Endothelial cell of umbilical vein (primary cell): ENCODE data around the gene SLC5A1. TPM values are rescaled to one million over a fixed set of nuclear protein-coding genes. Genes with fewer than 3 reads are reported as not detected.

ENCODE experiments used
- BruUV-seq: library from RNA; stranded (reverse); fragments of 400-500 nt; replicated peaks from 2 replicates; lab custom pipeline; 2021; lab: Mats Ljungman, UMichigan
- CTCF ChIA-PET: fragments of 300-600, 350-600 bp; sonication (Branson Sonifier 250); formaldehyde crosslinking; loops from one replicate; lab custom pipeline; 2021; ENCODE audit warnings: antibody characterized with exemption, inconsistent platforms; lab: Charles Lee
- POLR2A ChIA-PET: fragments of 300-600, 350-600 bp; sonication (Branson Sonifier 250); formaldehyde crosslinking; loops from one replicate; lab custom pipeline; 2021; ENCODE audit warnings: antibody characterized with exemption, inconsistent platforms; lab: Charles Lee
- DNase-seq: peaks from one replicate; pipeline ENCODE4 v3.0.0-alpha.2; 2011; ENCODE audit warnings: low read depth, low spot score
- FAIRE-seq: peaks from 2 replicates; lab custom pipeline; 2011; peaks lifted over from hg19 to GRCh38; lab: Jason Lieb, UNC
- H2AFZ ChIP-seq: 2 replicates; pipeline ENCODE4 v1.6.0; 2012; ENCODE audit warnings: low read depth, low read length, control low read depth, inconsistent platforms
- H3K27ac ChIP-seq: 2 replicates; pipeline ENCODE4 v1.5.1; 2011; ENCODE audit warnings: low read depth, mild to moderate bottlenecking, control low read depth, low read length, moderate library complexity; ENCODE audit not compliant: insufficient read depth
- H3K27me3 ChIP-seq, 2 experiments: 2 replicates each; pipeline versions ENCODE4 v1.6.0 to v1.6.1; 2011; ENCODE audit warnings: low read length in 2 of 2, mixed read lengths in 1 of 2; ENCODE audit not compliant: control insufficient read depth in 2 of 2, insufficient read depth in 2 of 2
- H3K36me3 ChIP-seq, 2 experiments: 2 replicates in 1 of 2; 3 replicates in 1 of 2; pipeline ENCODE4 v1.5.1; 2011; ENCODE audit warnings: low read length in 2 of 2, mild to moderate bottlenecking in 1 of 2, moderate library complexity in 1 of 2; ENCODE audit not compliant: control insufficient read depth in 2 of 2, insufficient read depth in 2 of 2; ENCODE audit errors: extremely low read depth in 1 of 2
- H3K4me1 ChIP-seq: 3 replicates; pipeline ENCODE4 v1.5.1; 2011; ENCODE audit warnings: mild to moderate bottlenecking, low read length; ENCODE audit not compliant: control insufficient read depth, insufficient read depth; ENCODE audit errors: extremely low read depth
- H3K4me2 ChIP-seq: 2 replicates; pipeline ENCODE4 v1.6.1; 2011; ENCODE audit warnings: low read length, control low read depth, mixed read lengths; ENCODE audit not compliant: insufficient read depth
- H3K4me3 ChIP-seq, 3 experiments: fragments of 200-600 bp in 1 of 3; sonication (generic), shearing (Covaris generic) in 1 of 3; replicated peaks in 1 of 3; 2 replicates each; pipeline ENCODE4 v1.5.1; 2011 to 2016; ENCODE audit warnings: control low read depth in 3 of 3, low read length in 3 of 3, mild to moderate bottlenecking in 2 of 3, inconsistent platforms in 1 of 3, low read depth in 1 of 3, moderate library complexity in 1 of 3; ENCODE audit not compliant: insufficient read depth in 1 of 3
- H3K79me2 ChIP-seq: 2 replicates; pipeline ENCODE4 v1.6.0; 2012; ENCODE audit warnings: low read length, inconsistent platforms; ENCODE audit not compliant: control insufficient read depth, insufficient read depth
- H3K9ac ChIP-seq: replicated peaks from 2 replicates; pipeline ENCODE3; 2011; ENCODE audit warnings: low read length, control low read depth; ENCODE audit not compliant: insufficient read depth; ENCODE audit errors: extremely low read depth
- H3K9me1 ChIP-seq: replicated peaks from 3 replicates; pipeline ENCODE4 v1.6.0; 2011; ENCODE audit warnings: mild to moderate bottlenecking, low read length; ENCODE audit not compliant: control insufficient read depth, insufficient read depth; ENCODE audit errors: extremely low read depth
- H3K9me3 ChIP-seq: replicated peaks from 2 replicates; pipeline ENCODE4 v1.5.1; 2012; ENCODE audit warnings: low read length, inconsistent platforms; ENCODE audit not compliant: control insufficient read depth, insufficient read depth
- H4K20me1 ChIP-seq: replicated peaks from 2 replicates; pipeline ENCODE3; 2011; ENCODE audit warnings: mild to moderate bottlenecking, low read length; ENCODE audit not compliant: control insufficient read depth, insufficient read depth; ENCODE audit errors: extremely low read depth
- EZH2 ChIP-seq: IDR thresholded peaks from 2 replicates; pipeline ENCODE4 v1.6.1; 2012; ENCODE audit warnings: borderline replicate concordance, low read depth, mild to moderate bottlenecking, moderate library complexity, low read length, inconsistent platforms; ENCODE audit not compliant: severe bottlenecking
- FOS ChIP-seq: IDR thresholded peaks from 2 replicates; pipeline ENCODE4 v1.6.1; 2011; ENCODE audit warnings: mild to moderate bottlenecking, low read length, moderate library complexity, borderline replicate concordance; ENCODE audit not compliant: insufficient read depth
- GATA2 ChIP-seq: IDR thresholded peaks from 2 replicates; pipeline ENCODE4 v1.7.0; 2011; ENCODE audit warnings: low read depth, mild to moderate bottlenecking, moderate library complexity, mixed read lengths, low read length; ENCODE audit not compliant: insufficient read length, insufficient read depth
- JUN ChIP-seq: IDR thresholded peaks from 2 replicates; pipeline ENCODE4 v1.6.1; 2011; ENCODE audit warnings: borderline replicate concordance, low read depth; ENCODE audit not compliant: insufficient read length, insufficient read depth
- MYC ChIP-seq: IDR thresholded peaks from one replicate; pipeline ENCODE4 v1.6.1; 2011; ENCODE audit warnings: mild to moderate bottlenecking, low read depth, low read length
- POLR2A ChIP-seq: IDR thresholded peaks from 2 replicates; pipeline ENCODE4 v1.6.1; 2012; ENCODE audit warnings: low read depth, mild to moderate bottlenecking, control low read depth, low read length
- POLR2AphosphoS5 ChIP-seq: IDR thresholded peaks from 2 replicates; pipeline ENCODE4 v1.6.1; 2012; ENCODE audit warnings: low read depth, mild to moderate bottlenecking, control low read depth, low read length, moderate library complexity; ENCODE audit not compliant: insufficient read depth
- dilution Hi-C: fragments of 300-500 bp; cut with MboI; formaldehyde crosslinking; loops from one replicate; pipeline ENCODE4 v1.15.0; 2019; ENCODE audit warnings: low sequenced_read_pairs; ENCODE audit not compliant: extremely low pct_ligation_motif_present
- intact Hi-C: fragments of 100-400 bp; cut with micrococcal nuclease; formaldehyde crosslinking; loops from one replicate; pipeline ENCODE4 v1.10.0; 2022
- polyA plus RNA-seq, 4 experiments: library from polyadenylated mRNA; depleted of rRNA in 3 of 4; stranded (reverse) in 3 of 4; unstranded in 1 of 4; fragments of >200 nt; gene quantifications; 2 replicates each; pipeline versions ENCODE4 v1.2.1 to v1.2.3, GENCODE V29; 2011 to 2012; ENCODE audit warnings: missing spikeins in 1 of 4
- total RNA-seq: library from RNA; stranded (reverse); gene quantifications from 2 replicates; pipeline ENCODE4 v1.2.3, GENCODE V29; 2021
- TF ChIP-seq, protein P1 (sequence below): IDR thresholded peaks from 2 replicates; pipeline ENCODE4 v1.6.1; 2011; ENCODE audit not compliant: insufficient read depth, insufficient read length
- TF ChIP-seq, protein P2 (sequence below), 2 donors: IDR thresholded peaks; 1 replicate in 1 of 2; 2 replicates in 1 of 2; pipeline ENCODE4 v1.5.1; 2011; ENCODE audit warnings: low read length in 2 of 2, mild to moderate bottlenecking in 2 of 2, moderate library complexity in 2 of 2, control low read depth in 1 of 2, inconsistent platforms in 1 of 2, low read depth in 1 of 2; ENCODE audit not compliant: insufficient read depth in 1 of 2; ENCODE audit errors: extremely low read depth in 1 of 2

SLC5A1 gene
- total and polyA plus RNA-seq, 2 donors (not counting 3 experiments of a cell fraction or from before 2014, with no cell fraction given), result not detected

DNA sequence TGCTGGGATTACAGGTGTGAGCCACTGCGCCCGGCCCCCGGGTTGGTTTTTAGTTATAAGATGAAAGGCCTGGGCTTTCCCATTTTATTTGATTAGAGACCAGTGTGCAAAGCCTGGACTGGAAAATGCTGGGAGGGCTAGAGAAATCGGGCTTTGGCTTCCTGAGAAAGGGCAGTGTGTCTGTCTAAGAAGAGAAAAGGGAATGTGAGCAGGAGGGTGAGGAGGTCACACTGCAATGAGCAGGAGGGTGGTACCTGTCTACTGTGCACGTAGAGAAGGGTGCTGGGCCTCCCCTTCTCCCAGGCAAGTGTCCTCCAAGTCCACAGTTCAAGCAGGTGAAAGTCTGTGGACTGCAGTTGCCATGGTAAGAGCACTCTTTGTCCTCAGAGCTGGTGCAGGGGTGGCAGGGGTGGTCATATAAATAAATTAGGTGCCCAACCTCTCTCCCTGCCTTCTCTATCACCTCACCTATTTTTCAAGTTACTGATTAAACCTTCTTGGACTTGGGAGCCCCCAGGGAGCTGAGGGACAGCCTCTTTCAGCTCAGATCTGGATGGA lies 30.8 kb downstream of the SLC5A1 start:
- Histone ChIP-seq H3K9me3 (no peaks in the 10 kb centered on the region), H3K36me3 (no peaks in the 10 kb centered on the region), H3K9ac (no peak overlapping the region), H3K9me1 (no peaks in the 10 kb centered on the region), H3K79me2 (no peaks in the 10 kb centered on the region), H2AFZ (no peak overlapping the region), H3K4me1 (no peaks in the 10 kb centered on the region), H3K4me3 (no peak overlapping the region), H3K27ac (no peak overlapping the region), H3K4me2 (no peak overlapping the region), H3K27me3 (peaks cover 4 to 5% of the 10 kb centered on the region in 2 experiments), H4K20me1 (no peaks in the 10 kb centered on the region)
- dilution Hi-C loops (no loop called here), intact Hi-C loops (no loop called here)
- DNase-seq (no peak), FAIRE-seq (no peak)
- ChIA-PET POLR2A (no interaction called here), CTCF (no interaction called here)
- TF ChIP-seq POLR2A (no peak), EZH2 (no peak), POLR2AphosphoS5 (no peak), GATA2 (no peak), MYC (no peak), FOS (no peak), JUN (no peak)
- TF ChIP-seq, protein P1, sequence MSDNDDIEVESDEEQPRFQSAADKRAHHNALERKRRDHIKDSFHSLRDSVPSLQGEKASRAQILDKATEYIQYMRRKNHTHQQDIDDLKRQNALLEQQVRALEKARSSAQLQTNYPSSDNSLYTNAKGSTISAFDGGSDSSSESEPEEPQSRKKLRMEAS, result no peak
- TF ChIP-seq, protein P2, sequence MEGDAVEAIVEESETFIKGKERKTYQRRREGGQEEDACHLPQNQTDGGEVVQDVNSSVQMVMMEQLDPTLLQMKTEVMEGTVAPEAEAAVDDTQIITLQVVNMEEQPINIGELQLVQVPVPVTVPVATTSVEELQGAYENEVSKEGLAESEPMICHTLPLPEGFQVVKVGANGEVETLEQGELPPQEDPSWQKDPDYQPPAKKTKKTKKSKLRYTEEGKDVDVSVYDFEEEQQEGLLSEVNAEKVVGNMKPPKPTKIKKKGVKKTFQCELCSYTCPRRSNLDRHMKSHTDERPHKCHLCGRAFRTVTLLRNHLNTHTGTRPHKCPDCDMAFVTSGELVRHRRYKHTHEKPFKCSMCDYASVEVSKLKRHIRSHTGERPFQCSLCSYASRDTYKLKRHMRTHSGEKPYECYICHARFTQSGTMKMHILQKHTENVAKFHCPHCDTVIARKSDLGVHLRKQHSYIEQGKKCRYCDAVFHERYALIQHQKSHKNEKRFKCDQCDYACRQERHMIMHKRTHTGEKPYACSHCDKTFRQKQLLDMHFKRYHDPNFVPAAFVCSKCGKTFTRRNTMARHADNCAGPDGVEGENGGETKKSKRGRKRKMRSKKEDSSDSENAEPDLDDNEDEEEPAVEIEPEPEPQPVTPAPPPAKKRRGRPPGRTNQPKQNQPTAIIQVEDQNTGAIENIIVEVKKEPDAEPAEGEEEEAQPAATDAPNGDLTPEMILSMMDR (IDR thresholded peaks at IDR 0.05; ENCODE audit: extremely low read depth in 1 of 2, insufficient read depth in 1 of 2, low read depth in 1 of 2, low read length in 2 of 2), result no peak
- no TSS peak for BruUV-seq
